Mononuclear cell (primary cell): ENCODE measurements around the gene PECR. TPM values are rescaled to one million over a fixed set of nuclear protein-coding genes. Genes with fewer than 3 reads are reported as not detected.

ENCODE experiments used
- H3K27me3 ChIP-seq: 2 replicates; pipeline ENCODE4 v1.6.0; 2011; ENCODE audit warnings: low read length, control low read depth; ENCODE audit not compliant: insufficient read depth
- H3K4me1 ChIP-seq: 2 replicates; pipeline ENCODE4 v1.5.1; 2011; ENCODE audit warnings: mild to moderate bottlenecking, low read length, control low read depth; ENCODE audit not compliant: insufficient read depth
- H3K4me3 ChIP-seq: 2 replicates; pipeline ENCODE4 v1.5.1; 2011; ENCODE audit warnings: mild to moderate bottlenecking, low read length, moderate library complexity
- H3K9me3 ChIP-seq: 2 replicates; pipeline ENCODE4 v1.5.1; 2011; ENCODE audit warnings: low read depth, mild to moderate bottlenecking, control low read depth, low read length
- total RNA-seq: library from RNA; depleted of rRNA; stranded (reverse); fragments of >200 nt; gene quantifications from one replicate; pipeline ENCODE4 v1.2.3, GENCODE V29; 2012

The PECR gene
- 8.1 TPM for total RNA-seq

- Histone ChIP-seq H3K9me3 (no peaks in the 10 kb centered on the region), H3K27me3 (no peaks in the 10 kb centered on the region), H3K4me1 (peaks cover 57% of the 10 kb centered on the region), H3K4me3 (peak within 1 kb of the TSS; percentile 68)
Observed at GRCh38 chr2:216081487-216082116, at the start of gene PECR, which contains the start of gene TMEM169. PECR (minus strand) TSS chr2:216081809; CDS start chr2:216081741, 68 bp downstream. TMEM169 (plus strand) TSS chr2:216081919; CDS start chr2:216095964, 14,045 bp downstream.

- H3K4me3 ChIP-seq: no peak overlapping the region
- no peaks in the 10 kb centered on the region for H3K27me3 ChIP-seq
- H3K9me3 ChIP-seq: no peaks in the 10 kb centered on the region
- H3K4me1 ChIP-seq: peaks cover 4% of the 10 kb centered on the region
Observed at GRCh38 chr2:216130346-216130971, 48.9 kb upstream of the PECR start.

DNA sequence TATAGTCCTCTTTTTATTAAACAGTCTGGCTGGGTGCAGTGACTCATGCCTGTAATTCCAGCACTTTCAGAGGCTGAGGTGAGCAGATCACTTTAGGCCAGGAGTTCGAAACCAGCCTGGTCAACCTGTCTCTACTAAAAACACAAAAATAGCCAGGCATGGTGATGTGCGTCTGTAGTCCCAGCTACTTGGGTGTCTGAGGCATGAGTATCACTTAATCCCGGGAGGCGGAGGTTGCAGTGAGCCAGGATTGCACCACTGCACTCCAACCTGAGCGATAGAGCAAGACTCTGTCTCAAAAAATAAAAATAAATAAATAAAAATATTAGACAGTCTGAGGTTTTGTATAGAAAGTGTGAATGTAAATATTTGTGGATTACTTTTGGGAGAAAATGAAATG is 45.3 kb upstream of the PECR start:
- peaks cover 4% of the 10 kb centered on the region for H3K4me1 ChIP-seq
- H3K4me3 ChIP-seq: no peak overlapping the region
- no peaks in the 10 kb centered on the region for H3K9me3 ChIP-seq
- H3K27me3 ChIP-seq: no peaks in the 10 kb centered on the region

DNA sequence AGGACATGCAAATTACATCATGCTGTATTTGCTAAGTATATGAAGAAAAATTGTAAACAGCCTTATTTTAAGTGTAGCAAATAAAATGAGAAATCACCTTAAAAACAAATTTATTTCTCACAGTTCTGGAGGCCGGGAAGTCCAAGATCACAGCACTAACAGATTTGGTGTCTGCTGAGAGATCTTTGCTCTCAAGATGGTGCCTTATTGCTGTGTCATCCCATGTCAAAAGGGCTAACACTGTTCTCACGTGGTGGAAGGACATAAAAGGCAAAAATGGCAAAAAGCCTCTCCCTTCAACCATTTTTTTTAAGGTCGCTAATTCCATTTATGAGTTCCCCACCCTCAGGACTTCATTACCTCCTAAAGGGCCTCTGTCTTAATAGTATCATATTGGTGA is 39.6 kb upstream of the PECR start:
- Histone ChIP-seq H3K4me3 (no peak overlapping the region), H3K4me1 (peaks cover 12% of the 10 kb centered on the region), H3K9me3 (no peaks in the 10 kb centered on the region), H3K27me3 (no peaks in the 10 kb centered on the region)

- Histone ChIP-seq H3K4me1 (peaks cover 18% of the 10 kb centered on the region), H3K27me3 (no peaks in the 10 kb centered on the region), H3K4me3 (no peak overlapping the region), H3K9me3 (no peaks in the 10 kb centered on the region)
Observed at GRCh38 chr2:216119986-216120385, 38.4 kb upstream of the PECR start.

DNA sequence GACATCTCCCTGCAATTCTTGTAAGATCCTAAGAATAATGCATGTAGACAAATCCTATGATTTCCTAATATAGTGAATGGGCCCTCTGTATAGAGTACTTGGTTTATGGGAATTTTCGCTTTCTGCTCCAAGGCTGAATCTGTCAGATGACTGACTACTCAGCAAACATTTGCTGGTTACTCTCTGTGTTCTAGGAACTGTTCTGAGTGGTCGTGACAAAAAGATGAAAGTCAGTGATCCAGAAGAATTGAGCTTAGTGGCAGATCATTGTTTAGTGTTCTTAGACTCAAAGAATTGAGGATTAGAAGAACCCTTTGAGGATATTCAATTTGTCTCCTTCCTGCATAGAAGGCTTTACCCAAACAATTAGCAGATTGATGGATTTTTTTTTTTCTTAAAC is 37.5 kb upstream of the PECR start:
- Histone ChIP-seq H3K9me3 (no peaks in the 10 kb centered on the region), H3K4me3 (no peak overlapping the region), H3K27me3 (no peaks in the 10 kb centered on the region), H3K4me1 (peaks cover 23% of the 10 kb centered on the region)

DNA sequence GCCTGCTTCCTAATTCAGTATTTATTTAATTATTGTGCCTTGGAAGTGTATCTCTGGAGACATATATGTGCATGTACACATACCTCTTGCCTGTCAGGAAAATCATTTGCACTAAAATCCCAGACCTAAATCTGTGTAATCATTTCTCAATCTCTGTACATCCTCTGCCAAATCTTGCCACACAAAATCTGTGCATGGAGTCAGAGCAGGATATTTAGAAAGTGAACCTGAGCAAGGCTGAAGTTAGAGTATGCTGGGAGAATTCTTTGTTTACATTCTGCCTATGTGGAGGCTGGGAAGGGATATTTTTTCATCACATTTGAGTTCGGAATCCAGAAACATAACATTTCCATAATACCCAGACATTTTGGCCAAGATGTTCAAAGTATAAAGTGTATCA is 36.9 kb upstream of the PECR start:
- Histone ChIP-seq H3K9me3 (no peaks in the 10 kb centered on the region), H3K4me1 (peaks cover 27% of the 10 kb centered on the region), H3K4me3 (no peak overlapping the region), H3K27me3 (no peaks in the 10 kb centered on the region)

GRCh38 chr2:216117561-216118340 is 36.1 kb upstream of the PECR start:
- peaks cover 34% of the 10 kb centered on the region for H3K4me1 ChIP-seq
- H3K9me3 ChIP-seq: no peaks in the 10 kb centered on the region
- no peaks in the 10 kb centered on the region for H3K27me3 ChIP-seq
- no peak overlapping the region for H3K4me3 ChIP-seq

DNA sequence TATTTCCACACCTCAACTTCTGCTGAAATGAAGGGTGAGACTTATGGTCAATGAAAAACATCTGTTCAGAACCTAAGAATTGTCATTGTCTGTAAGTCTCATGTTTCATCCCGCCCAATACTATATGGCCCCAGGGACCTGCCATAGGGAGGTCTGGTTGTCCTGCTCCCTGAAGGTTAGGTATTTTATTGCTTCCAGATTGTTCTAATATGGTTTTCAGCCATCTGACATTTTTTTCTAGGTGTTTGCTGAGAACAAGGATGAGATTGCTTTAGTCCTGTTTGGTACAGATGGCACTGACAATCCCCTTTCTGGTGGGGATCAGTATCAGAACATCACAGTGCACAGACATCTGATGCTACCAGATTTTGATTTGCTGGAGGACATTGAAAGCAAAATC is 34.8 kb upstream of the PECR start:
- H3K9me3 ChIP-seq: no peaks in the 10 kb centered on the region
- H3K27me3 ChIP-seq: no peaks in the 10 kb centered on the region
- H3K4me1 ChIP-seq: peaks cover 43% of the 10 kb centered on the region
- H3K4me3 ChIP-seq: no peak overlapping the region

DNA sequence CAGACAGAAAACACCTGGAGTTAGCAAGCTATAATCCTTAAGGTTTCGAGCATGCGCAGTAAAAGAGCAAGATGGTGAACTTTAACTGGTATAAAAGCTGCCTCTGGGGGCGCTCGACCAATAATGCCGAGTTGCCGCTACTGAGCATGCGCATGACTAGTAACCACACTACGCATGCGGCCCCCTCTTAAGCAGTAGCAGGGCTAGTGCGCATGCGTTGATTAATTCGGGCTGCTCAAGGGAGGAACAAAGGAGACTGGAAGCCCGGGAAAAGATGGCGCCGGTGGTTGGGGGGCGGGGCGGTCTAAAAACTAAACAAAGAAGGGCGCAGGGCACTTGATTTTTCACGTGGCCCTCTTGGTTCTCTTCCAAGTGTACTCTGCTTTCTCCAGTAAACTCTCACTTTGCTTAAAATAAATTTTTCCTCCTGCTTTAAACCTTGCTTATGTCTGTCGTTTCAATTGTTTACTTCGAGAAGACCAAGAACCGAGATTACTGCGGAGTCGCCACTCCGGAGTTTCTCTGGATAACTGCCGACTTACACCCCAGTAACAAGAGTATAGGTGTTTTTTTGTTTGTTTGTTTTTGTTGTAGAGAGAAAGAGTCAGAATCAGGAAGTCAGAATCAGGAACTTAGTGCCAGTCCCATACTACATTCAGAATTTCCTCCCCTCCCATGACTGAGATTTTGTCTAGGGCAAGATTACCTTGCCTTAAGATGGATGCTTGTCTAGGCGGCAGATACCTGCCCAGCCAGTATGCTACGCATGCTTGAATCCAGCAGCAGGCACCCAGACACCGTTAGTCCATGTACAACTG is 33.3 kb upstream of the PECR start:
- H3K4me3 ChIP-seq: peak overlapping the region; percentile 44
- H3K9me3 ChIP-seq: no peaks in the 10 kb centered on the region
- H3K27me3 ChIP-seq: no peaks in the 10 kb centered on the region
- peaks cover 56% of the 10 kb centered on the region for H3K4me1 ChIP-seq

DNA sequence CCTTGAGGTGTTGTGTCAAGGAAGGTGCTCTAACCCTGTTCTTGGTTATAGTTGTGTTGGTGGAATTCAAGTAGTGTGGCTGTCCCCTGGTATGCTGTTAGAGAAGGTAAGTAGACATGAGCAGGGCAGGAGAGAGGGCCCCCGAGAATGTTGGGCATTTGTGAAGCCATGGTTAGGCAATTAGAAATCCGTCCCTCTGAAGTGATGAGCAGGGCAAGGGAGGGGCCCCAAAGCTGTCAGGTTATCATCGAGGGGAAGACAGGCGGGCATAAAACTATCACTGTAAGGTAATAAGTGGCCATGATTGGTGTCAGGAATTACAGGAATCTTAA is 32.7 kb upstream of the PECR start:
- H3K9me3 ChIP-seq: no peaks in the 10 kb centered on the region
- no peaks in the 10 kb centered on the region for H3K27me3 ChIP-seq
- H3K4me3 ChIP-seq: no peak overlapping the region
- peaks cover 59% of the 10 kb centered on the region for H3K4me1 ChIP-seq

DNA sequence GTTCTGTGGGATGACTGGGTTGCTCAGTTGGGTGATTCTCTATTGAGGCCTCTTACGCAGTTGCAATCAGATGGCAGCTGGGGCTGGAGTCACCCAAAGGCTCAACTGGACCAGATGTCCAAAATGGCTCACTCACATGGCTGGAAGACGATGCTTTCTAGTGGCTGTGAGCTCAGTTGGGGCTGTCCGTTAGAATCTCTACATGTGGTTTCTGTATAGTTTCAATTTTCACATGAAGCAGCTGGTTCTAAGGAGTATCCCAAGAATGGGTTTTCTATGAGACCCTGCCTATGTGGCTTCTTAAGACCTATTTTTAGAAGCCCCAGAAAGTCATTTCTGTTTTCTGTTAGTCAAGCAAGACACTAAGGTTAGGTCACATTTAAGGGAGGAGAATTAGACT is 32.0 kb upstream of the PECR start:
- Histone ChIP-seq H3K9me3 (no peaks in the 10 kb centered on the region), H3K4me3 (no peak overlapping the region), H3K4me1 (peaks cover 60% of the 10 kb centered on the region), H3K27me3 (no peaks in the 10 kb centered on the region)

- no peak overlapping the region for H3K4me3 ChIP-seq
- H3K27me3 ChIP-seq: no peaks in the 10 kb centered on the region
- no peaks in the 10 kb centered on the region for H3K9me3 ChIP-seq
- peaks cover 61% of the 10 kb centered on the region for H3K4me1 ChIP-seq
Observed at GRCh38 chr2:216112926-216113325, 31.3 kb upstream of the PECR start.

- Histone ChIP-seq H3K27me3 (no peaks in the 10 kb centered on the region), H3K4me3 (no peak overlapping the region), H3K9me3 (no peaks in the 10 kb centered on the region), H3K4me1 (peaks cover 51% of the 10 kb centered on the region)
Observed at GRCh38 chr2:216111122-216111521, 29.5 kb upstream of the PECR start.

DNA sequence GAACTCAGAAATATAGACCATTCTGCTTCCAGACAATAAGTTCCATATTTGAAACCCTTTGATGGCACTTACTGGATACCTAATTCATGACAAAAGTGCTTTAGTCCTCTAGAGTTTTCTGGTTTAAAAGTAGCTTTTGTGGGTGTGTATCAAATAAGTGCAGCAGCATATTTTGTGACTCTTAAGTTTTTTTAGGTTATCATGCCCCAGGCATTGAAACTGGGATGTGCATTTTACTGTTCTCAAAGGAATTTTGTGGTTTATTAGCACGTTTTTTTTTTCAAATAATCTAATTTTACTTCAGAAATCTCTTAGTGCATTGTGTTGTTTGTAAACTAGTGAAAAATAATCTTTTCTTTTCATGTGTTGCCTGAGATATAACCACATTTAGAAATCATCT is 29.0 kb upstream of the PECR start:
- peaks cover 51% of the 10 kb centered on the region for H3K4me1 ChIP-seq
- H3K9me3 ChIP-seq: no peaks in the 10 kb centered on the region
- no peaks in the 10 kb centered on the region for H3K27me3 ChIP-seq
- H3K4me3 ChIP-seq: no peak overlapping the region
